Measurements from ENCODE around the gene PROK1.

DNA sequence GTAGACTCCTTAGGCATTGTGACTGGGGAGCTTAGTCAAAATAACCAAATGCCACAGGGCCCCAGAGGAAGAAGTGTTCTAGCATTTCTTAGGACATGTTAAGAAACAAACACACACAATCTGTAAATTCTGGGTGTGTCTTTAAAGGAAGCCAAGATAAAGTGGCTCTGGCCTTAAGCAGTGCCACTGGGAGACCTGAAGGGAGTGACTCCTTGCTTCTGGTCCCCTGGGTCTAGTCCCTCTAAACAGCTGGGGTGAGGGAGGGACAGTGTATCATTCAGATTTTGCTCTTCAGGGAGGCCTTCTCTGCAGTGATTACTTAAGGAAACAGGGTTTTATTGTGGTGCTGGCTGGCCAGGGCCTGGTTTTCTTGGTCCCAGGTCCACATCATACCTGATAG is 9.1 kb upstream of the PROK1 start:
- TF ChIP-seq, protein P1, sequence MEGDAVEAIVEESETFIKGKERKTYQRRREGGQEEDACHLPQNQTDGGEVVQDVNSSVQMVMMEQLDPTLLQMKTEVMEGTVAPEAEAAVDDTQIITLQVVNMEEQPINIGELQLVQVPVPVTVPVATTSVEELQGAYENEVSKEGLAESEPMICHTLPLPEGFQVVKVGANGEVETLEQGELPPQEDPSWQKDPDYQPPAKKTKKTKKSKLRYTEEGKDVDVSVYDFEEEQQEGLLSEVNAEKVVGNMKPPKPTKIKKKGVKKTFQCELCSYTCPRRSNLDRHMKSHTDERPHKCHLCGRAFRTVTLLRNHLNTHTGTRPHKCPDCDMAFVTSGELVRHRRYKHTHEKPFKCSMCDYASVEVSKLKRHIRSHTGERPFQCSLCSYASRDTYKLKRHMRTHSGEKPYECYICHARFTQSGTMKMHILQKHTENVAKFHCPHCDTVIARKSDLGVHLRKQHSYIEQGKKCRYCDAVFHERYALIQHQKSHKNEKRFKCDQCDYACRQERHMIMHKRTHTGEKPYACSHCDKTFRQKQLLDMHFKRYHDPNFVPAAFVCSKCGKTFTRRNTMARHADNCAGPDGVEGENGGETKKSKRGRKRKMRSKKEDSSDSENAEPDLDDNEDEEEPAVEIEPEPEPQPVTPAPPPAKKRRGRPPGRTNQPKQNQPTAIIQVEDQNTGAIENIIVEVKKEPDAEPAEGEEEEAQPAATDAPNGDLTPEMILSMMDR (IDR thresholded peaks at IDR 0.05) = no peak
- no peak for TF ChIP-seq POLR2A (IDR thresholded peaks at IDR 0.05)
- TF ChIP-seq POLR2AphosphoS5 (IDR thresholded peaks at IDR 0.05) = no peak
- TF ChIP-seq EP300 (IDR thresholded peaks at IDR 0.05) = no peak
